Smooth muscle cell (in vitro differentiated cells): ENCODE data around the gene CRYBB1. TPM values are rescaled to one million over a fixed set of nuclear protein-coding genes. Genes with fewer than 3 reads are reported as not detected.
A peak's percentile ranks its signal among the peaks of the same experiment; 100 is the strongest.

Source experiments
- DNase-seq: peaks from one replicate; lab custom pipeline; 2025; ENCODE audit not compliant: unreplicated experiment; lab: John Stamatoyannopoulos, UW
- H2AFZ ChIP-seq: fragments of 200-600 bp; sonication (generic); 2 replicates; pipeline ENCODE4 v1.6.0; 2016; ENCODE audit warnings: antibody characterized with exemption, low read depth, mild to moderate bottlenecking
- H3F3A ChIP-seq: fragments of 200-600 bp; sonication (generic); 2 replicates; pipeline ENCODE4 v1.6.0; 2017; ENCODE audit warnings: antibody characterized with exemption, low read depth
- H3K27ac ChIP-seq: fragments of 200-600 bp; sonication (generic); 2 replicates; pipeline ENCODE4 v1.5.1; 2016; ENCODE audit warnings: low read depth, mild to moderate bottlenecking
- H3K27me3 ChIP-seq: fragments of 200-600 bp; sonication (generic); 2 replicates; pipeline ENCODE4 v1.6.1; 2016; ENCODE audit warnings: low read depth, mild to moderate bottlenecking
- H3K36me3 ChIP-seq: fragments of 200-600 bp; sonication (generic); 2 replicates; pipeline ENCODE4 v1.5.1; 2016; ENCODE audit warnings: low read depth
- H3K4me1 ChIP-seq: fragments of 200-600 bp; sonication (generic); 2 replicates; pipeline ENCODE4 v1.5.1; 2016; ENCODE audit warnings: low read depth
- H3K4me2 ChIP-seq: fragments of 200-600 bp; sonication (generic); 2 replicates; pipeline ENCODE4 v1.6.0; 2016; ENCODE audit warnings: mild to moderate bottlenecking
- H3K4me3 ChIP-seq: fragments of 200-600 bp; sonication (generic); 2 replicates; pipeline ENCODE4 v1.5.1; 2016; ENCODE audit warnings: mild to moderate bottlenecking
- H3K79me2 ChIP-seq: fragments of 200-600 bp; sonication (generic); 2 replicates; pipeline ENCODE4 v1.6.0; 2016; ENCODE audit warnings: low read depth, mild to moderate bottlenecking
- H3K9ac ChIP-seq: fragments of 200-600 bp; sonication (generic); 2 replicates; pipeline ENCODE4 v1.6.0; 2016; ENCODE audit warnings: low read depth
- H3K9me3 ChIP-seq: fragments of 200-600 bp; sonication (generic); replicated peaks from 2 replicates; pipeline ENCODE4 v1.5.1; 2016; ENCODE audit warnings: low read depth
- H4K20me1 ChIP-seq: fragments of 200-600 bp; sonication (generic); 2 replicates; pipeline ENCODE4 v1.6.0; 2016; ENCODE audit warnings: low read depth
- CTCF ChIP-seq: fragments of 200-600 bp; sonication (generic); IDR thresholded peaks from 2 replicates; pipeline ENCODE4 v1.5.1; 2017; ENCODE audit warnings: borderline replicate concordance, mild to moderate bottlenecking, antibody characterized with exemption; ENCODE audit not compliant: insufficient read depth, poor library complexity, severe bottlenecking
- WGBS: methylation state at CpG from one replicate; pipeline ENCODE4 v1.1.7; 2016; ENCODE audit warnings: low lambda C conversion rate; 5-methylcytosine and 5-hydroxymethylcytosine counted together
- polyA plus RNA-seq: library from polyadenylated mRNA; unstranded; fragments of >200 nt; fragmentation: Nextera tagmentation; extraction: Ambion mirVana; gene quantifications from 2 replicates; pipeline ENCODE4 v1.2.1, GENCODE V29; 2016
- total RNA-seq: library from RNA; depleted of rRNA; stranded (reverse); fragments of >200 nt; gene quantifications from 2 replicates; pipeline ENCODE4 v1.2.3, GENCODE V29; 2014

Gene CRYBB1
- total and polyA plus RNA-seq, 2 experiments from 2014 or later, result not detected

GRCh38 chr22:26658671-26659478 is 41.0 kb upstream of the CRYBB1 start:
- no peak for DNase-seq
- no peak overlapping the region for H3K9ac ChIP-seq
- peak overlapping the region; percentile 48 for H2AFZ ChIP-seq
- H3K27me3 ChIP-seq, result peaks cover 36% of the 10 kb centered on the region
- peak overlapping the region; percentile 22 for H3K4me3 ChIP-seq
- H3F3A ChIP-seq, result peaks cover 6% of the 10 kb centered on the region
- 7% methylated on average over 26 of the region's 27 CpGs for WGBS
- no peaks in the 10 kb centered on the region for H3K79me2 ChIP-seq
- peaks cover 14% of the 10 kb centered on the region for H3K4me1 ChIP-seq
- no peaks in the 10 kb centered on the region for H3K9me3 ChIP-seq
- peak overlapping the region; percentile 85 for H3K4me2 ChIP-seq
- H3K27ac ChIP-seq, result peak overlapping the region; percentile 5
- no peak for TF ChIP-seq CTCF
- no peaks in the 10 kb centered on the region for H4K20me1 ChIP-seq
- H3K36me3 ChIP-seq, result no peaks in the 10 kb centered on the region

GRCh38 chr22:26658161-26658560 is 40.3 kb upstream of the CRYBB1 start:
- H4K20me1 ChIP-seq, result no peaks in the 10 kb centered on the region
- H2AFZ ChIP-seq, result no peak overlapping the region
- DNase-seq, result no peak
- peak overlapping the region; percentile 88 for H3K4me2 ChIP-seq
- H3K4me3 ChIP-seq, result peak overlapping the region; percentile 22
- no peaks in the 10 kb centered on the region for H3K36me3 ChIP-seq
- no peak overlapping the region for H3K9ac ChIP-seq
- no peaks in the 10 kb centered on the region for H3K9me3 ChIP-seq
- peaks cover 14% of the 10 kb centered on the region for H3K4me1 ChIP-seq
- H3K27me3 ChIP-seq, result peaks cover 37% of the 10 kb centered on the region
- WGBS, result 8% methylated on average over 11 of the region's 11 CpGs
- TF ChIP-seq CTCF, result no peak
- no peak overlapping the region for H3K27ac ChIP-seq
- peaks cover 6% of the 10 kb centered on the region for H3F3A ChIP-seq
- no peaks in the 10 kb centered on the region for H3K79me2 ChIP-seq

- peak within 1 kb of the TSS; percentile 37 for H3K4me3 ChIP-seq
- H3K4me1 ChIP-seq, result peaks cover 12% of the 10 kb centered on the region
- peaks cover 6% of the 10 kb centered on the region for H3F3A ChIP-seq
- peak within 1 kb of the TSS; percentile 88 for H3K4me2 ChIP-seq
- TF ChIP-seq CTCF, result no peak
- H3K27ac ChIP-seq, result no peak within 1 kb of the TSS
- H4K20me1 ChIP-seq, result no peaks in the 10 kb centered on the region
- no peaks in the 10 kb centered on the region for H3K36me3 ChIP-seq
- no peaks in the 10 kb centered on the region for H3K9me3 ChIP-seq
- H2AFZ ChIP-seq, result peak within 1 kb of the TSS; percentile 68
- peaks cover 38% of the 10 kb centered on the region for H3K27me3 ChIP-seq
- H3K9ac ChIP-seq, result no peak within 1 kb of the TSS
- no peaks in the 10 kb centered on the region for H3K79me2 ChIP-seq
- 6% methylated on average over 57 of the region's 62 CpGs for whole genome bisulfite sequencing
- no peak for DNase-seq
Measured at GRCh38 chr22:26656891-26657851, 39.3 kb upstream of the CRYBB1 start, which contains the start of gene MIAT. Gene MIAT, plus strand, starts transcription at chr22:26657588.
